Measurements from ENCODE around the gene PEX3. TPM values are rescaled to one million over a fixed set of nuclear protein-coding genes. Genes with fewer than 3 reads are reported as not detected.
"Not testable (repeated sequence)": the region's sequence is repeated elsewhere in the genome, so short reads cannot be mapped to it uniquely, and the experiment has no call there.

PEX3 gene
- total RNA-seq, 1 experiment from 2014 or later = 25.2 TPM

GRCh38 chr6:143506620-143507019, 56.0 kb downstream of the PEX3 start:
- DNase-seq (ENCODE audit: low read depth) = no peak

GRCh38 chr6:143507358-143508145, 56.9 kb downstream of the PEX3 start:
- DNase-seq (ENCODE audit: low read depth) = no peak

- not testable (repeated sequence) for DNase-seq (ENCODE audit: low read depth)
These were observed 59.7 kb downstream of the PEX3 start for GRCh38 chr6:143510326-143510725.

- peak; percentile 83 for DNase-seq (ENCODE audit: low read depth)
These were observed 60.6 kb downstream of the PEX3 start, which contains the start of gene FUCA2 for GRCh38 chr6:143510991-143511891. FUCA2 (minus strand) TSS chr6:143511720; CDS start chr6:143511634, 86 bp downstream.

GRCh38 chr6:143513410-143513809, 62.8 kb downstream of the PEX3 start:
- DNase-seq (ENCODE audit: low read depth) = peak; percentile 39

GRCh38 chr6:143515061-143515760, 64.6 kb downstream of the PEX3 start:
- DNase-seq (ENCODE audit: low read depth) = no peak

DNA sequence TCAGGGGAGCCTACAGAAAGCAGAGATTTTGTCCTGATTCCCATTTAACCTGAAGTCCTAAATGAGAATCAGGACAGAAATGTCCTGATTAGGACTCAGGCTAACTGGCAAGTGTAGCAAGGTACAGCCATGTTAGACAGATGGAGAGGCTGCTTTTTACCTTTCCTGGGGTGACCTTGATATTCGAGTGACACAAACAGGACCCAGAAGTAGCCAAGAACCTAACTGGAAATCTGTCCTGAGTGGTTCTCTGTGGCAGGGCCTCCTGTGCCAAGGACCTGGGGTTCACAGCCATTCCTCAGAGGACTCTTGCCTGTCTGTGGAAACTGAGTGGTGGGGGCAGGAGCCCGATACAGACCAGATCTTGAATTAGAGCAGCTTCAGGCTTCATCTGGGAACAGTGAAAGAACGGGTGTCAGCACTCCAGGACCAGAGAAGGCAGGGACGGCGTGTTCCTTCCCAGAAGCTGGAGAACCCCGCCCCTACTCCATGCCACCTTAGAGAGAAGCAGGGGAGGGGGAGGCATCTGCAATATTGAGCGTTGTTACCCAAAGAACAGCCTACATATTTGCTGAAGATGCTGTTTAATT, 65.3 kb downstream of the PEX3 start:
- DNase-seq (ENCODE audit: low read depth) = no peak

DNA sequence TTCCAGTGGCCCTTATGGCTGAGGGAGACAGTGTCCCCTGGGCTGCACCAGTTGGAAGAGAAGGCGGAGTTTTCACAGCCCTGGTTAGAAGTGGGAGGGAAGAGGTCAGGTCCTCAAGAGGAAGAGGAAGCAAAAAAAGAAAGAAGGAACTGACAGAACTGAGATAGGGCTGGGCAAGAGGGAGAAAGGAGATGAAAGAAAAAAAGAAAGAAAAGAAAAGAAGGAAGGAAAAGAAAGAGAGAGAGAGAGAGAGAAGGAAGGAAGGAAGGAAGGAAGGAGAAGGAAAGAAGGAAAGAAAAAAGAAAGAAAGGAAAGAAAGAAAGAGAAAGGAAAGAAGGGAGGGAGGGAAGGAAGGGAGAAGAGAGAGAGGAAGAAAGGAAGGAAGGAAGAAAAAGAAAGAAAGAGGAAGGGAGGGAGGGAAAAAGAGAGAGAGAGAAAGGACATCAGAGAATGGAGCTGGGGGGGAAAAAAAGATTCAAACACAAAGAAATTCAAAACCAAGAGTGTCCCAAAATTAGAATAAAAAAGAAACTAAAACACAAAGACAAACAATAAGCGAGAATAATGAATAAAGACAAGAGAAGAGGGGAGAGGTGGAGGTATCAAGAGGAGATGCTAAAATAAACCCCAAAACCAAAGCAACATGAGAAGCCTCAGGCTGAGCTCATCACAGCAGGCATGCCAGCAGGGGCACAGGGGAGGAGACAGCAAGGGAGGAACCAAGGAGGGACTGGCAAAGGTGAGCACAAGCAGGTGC, 66.3 kb downstream of the PEX3 start:
- no peak for DNase-seq (ENCODE audit: low read depth)

GRCh38 chr6:143517447-143517773, 66.8 kb downstream of the PEX3 start:
- DNase-seq (ENCODE audit: low read depth) = no peak

GRCh38 chr6:143522039-143522600, 71.5 kb downstream of the PEX3 start:
- no peak for DNase-seq (ENCODE audit: low read depth)

DNA sequence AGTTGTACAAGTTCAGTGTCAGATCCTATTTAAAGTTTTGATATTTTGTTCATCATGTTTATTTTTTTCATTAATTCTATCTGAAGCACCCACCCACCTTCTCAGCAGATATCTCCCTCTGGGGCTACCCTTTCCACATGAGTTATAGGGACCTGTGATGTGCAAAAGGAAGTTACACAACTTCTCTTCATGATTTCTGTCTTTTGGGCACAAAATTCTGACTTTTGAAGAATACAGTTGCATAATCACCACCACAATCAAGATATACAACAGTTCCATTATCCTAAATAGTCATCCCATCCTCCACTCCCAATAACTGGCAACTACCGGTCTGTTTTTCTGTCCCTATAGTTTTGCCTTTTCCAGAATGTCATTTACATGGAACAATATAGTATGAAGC, 74.8 kb downstream of the PEX3 start:
- DNase-seq (ENCODE audit: low read depth) = no peak

- DNase-seq (ENCODE audit: low read depth) = no peak
These were observed 77.1 kb downstream of the PEX3 start for GRCh38 chr6:143527677-143528076.

- DNase-seq (ENCODE audit: low read depth) = no peak
These were observed 77.7 kb downstream of the PEX3 start for GRCh38 chr6:143528164-143528811.

- no peak for DNase-seq (ENCODE audit: low read depth)
These were observed 78.5 kb downstream of the PEX3 start for GRCh38 chr6:143529095-143529494.

- no peak for DNase-seq (ENCODE audit: low read depth)
These were observed 81.3 kb downstream of the PEX3 start for GRCh38 chr6:143531720-143532499.

DNA sequence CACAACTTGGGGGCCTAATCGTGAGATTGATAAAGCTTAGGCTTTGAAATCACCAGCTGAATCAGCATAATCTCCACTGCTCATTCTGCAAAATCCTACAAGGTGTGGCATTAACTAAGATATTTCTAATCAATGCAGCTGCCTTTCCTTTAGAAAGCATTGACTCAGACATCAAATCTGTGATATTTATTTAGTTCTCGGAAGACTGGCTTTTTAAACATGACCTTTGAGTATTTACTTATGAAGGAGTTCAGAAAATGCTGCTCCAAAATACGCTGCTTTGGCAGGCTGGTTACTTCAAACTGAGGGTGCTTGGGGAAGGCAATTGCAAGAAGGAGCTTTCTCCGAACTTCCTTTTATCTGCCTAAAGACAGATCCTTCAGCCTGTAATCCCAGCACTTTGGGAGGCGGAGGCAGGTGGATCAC, 84.6 kb downstream of the PEX3 start:
- no peak for DNase-seq (ENCODE audit: low read depth)

DNA sequence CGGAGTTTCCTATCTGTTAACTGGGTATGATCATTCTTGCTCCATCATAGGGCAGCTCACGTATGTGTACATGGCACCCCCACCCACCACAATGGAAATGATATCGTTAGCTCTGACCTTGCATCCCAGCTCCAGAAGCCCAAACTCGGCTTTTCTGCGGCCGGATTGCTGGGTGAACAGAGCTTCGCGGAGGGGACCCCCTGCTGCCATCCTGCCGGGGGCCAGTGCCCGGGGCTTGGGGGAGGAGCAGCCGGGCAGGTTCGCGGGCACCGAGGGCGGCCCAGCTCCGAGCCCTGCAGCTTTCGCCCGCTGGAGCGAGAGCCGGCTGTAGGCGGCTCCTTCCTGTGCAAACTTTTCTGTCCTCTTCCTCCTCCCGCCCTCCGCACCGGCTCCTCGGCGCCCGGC, 85.9 kb downstream of the PEX3 start:
- DNase-seq (ENCODE audit: low read depth) = peak; percentile 65

DNA sequence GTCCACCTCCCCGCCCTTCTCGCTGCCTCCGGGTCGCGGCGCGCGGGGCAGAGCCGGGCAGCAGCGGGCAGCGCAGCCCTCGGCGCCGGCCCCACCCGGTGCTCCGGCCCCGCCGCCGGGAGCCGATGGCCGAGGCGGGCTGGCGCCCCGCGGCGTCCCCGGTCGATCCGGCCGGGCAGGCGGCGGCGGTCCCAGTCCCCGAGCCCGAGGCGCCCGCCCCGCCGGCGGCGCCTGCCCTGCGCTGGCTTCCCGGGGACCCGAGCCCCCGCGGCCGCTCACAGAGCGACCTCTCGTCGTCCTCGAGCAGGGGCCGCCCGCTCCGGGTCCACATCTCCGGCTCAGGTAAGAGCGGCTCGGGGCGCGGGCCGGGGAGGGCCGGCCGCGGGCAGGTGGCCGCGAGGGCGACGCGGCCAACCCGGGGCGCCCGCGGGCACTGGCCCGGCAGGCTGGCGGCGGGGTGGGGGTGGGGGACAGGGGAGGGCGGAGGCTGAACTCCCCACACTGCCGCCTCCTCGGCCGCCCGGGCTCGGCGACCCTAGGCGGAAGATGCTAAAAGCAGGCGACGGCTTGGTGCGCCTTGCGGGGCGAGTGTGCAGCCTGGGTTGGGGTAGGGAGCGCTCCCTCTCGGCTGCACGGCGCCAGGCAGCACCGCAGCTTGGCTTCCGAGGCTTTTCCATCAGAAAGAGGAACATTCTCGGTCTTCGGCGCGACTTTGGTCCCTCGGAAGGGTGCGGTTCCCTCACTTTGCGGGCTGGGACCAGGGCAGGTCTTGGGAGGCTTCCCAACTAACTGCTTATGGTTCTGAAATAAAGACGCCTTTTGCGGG, 86.5 kb downstream of the PEX3 start:
- peak; percentile 75 for DNase-seq (ENCODE audit: low read depth)
